Thyroid gland (tissue), 4 donors: Measurements from ENCODE around the gene PSTPIP1.

ENCODE experiments used
- POLR2A ChIP-seq, 2 donors: fragments of 450-650 bp; IDR thresholded peaks; one replicate each; pipeline ENCODE4 v1.6.1; 2017; ENCODE audit warnings: antibody characterized with exemption in 2 of 2, mild to moderate bottlenecking in 2 of 2, moderate library complexity in 1 of 2
- TF ChIP-seq, protein P1 (sequence below), 6 experiments: fragments of 200-600 bp in 3 of 6; fragments of 450-650 bp in 3 of 6; sonication (generic) in 3 of 6; IDR thresholded peaks; one replicate each; pipeline ENCODE4 v1.5.1; 2016 to 2019; ENCODE audit warnings: antibody characterized with exemption in 6 of 6, mild to moderate bottlenecking in 2 of 6, inconsistent platforms in 1 of 6, moderate library complexity in 1 of 6

GRCh38 chr15:77009646-77010311 lies 14.9 kb downstream of the PSTPIP1 start:
- TF ChIP-seq, protein P1, sequence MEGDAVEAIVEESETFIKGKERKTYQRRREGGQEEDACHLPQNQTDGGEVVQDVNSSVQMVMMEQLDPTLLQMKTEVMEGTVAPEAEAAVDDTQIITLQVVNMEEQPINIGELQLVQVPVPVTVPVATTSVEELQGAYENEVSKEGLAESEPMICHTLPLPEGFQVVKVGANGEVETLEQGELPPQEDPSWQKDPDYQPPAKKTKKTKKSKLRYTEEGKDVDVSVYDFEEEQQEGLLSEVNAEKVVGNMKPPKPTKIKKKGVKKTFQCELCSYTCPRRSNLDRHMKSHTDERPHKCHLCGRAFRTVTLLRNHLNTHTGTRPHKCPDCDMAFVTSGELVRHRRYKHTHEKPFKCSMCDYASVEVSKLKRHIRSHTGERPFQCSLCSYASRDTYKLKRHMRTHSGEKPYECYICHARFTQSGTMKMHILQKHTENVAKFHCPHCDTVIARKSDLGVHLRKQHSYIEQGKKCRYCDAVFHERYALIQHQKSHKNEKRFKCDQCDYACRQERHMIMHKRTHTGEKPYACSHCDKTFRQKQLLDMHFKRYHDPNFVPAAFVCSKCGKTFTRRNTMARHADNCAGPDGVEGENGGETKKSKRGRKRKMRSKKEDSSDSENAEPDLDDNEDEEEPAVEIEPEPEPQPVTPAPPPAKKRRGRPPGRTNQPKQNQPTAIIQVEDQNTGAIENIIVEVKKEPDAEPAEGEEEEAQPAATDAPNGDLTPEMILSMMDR (IDR thresholded peaks at IDR 0.05) = no peak
- no peak for TF ChIP-seq POLR2A (IDR thresholded peaks at IDR 0.05)
